HCT116 (cell line): Measurements from ENCODE around the gene PIBF1. TPM values are rescaled to one million over a fixed set of nuclear protein-coding genes. Genes with fewer than 3 reads are reported as not detected.

Experiments
- ATAC-seq: fragments of 200-7000 bp; cut with Tn5 transposase; 2 replicates; pipeline ENCODE4 v1.9.1; 2020; ENCODE audit warnings: mild to moderate bottlenecking, moderate library complexity
- BruUV-seq: library from RNA; stranded (reverse); fragments of 400-500 nt; replicated peaks from 2 replicates; lab custom pipeline; 2021; lab: Mats Ljungman, UMichigan
- CTCF ChIA-PET: fragments of 300-600 bp; sonication (Branson Sonifier 250); formaldehyde crosslinking; loops from one replicate; lab custom pipeline; 2021; ENCODE audit warnings: antibody characterized with exemption; lab: Charles Lee
- POLR2A ChIA-PET: fragments of 300-600, 350-600 bp; sonication (Branson Sonifier 250); formaldehyde crosslinking; loops from one replicate; lab custom pipeline; 2021; ENCODE audit warnings: antibody characterized with exemption; lab: Charles Lee
- RAD21 ChIA-PET, 2 experiments: fragments of 300-600 bp; sonication (Branson Sonifier 250); formaldehyde crosslinking; loops; one replicate each; lab custom pipeline; 2023; ENCODE audit warnings: low total read pairs in 2 of 2; ENCODE audit not compliant: uncharacterized antibody in 2 of 2, unreplicated experiment in 2 of 2, low non-redundant PET in 1 of 2; lab: Charles Lee
- DNase-seq: peaks from one replicate; pipeline ENCODE4 v3.0.0-alpha.2; 2010; ENCODE audit warnings: low read depth, low spot score
- H2AFZ ChIP-seq: fragments of 200-600 bp; shearing (Covaris generic), sonication (generic); 2 replicates; pipeline ENCODE4 v1.6.1; 2017; ENCODE audit warnings: low read depth, mixed run types, mixed read lengths, antibody characterized with exemption, low read length; ENCODE audit not compliant: poor library complexity, severe bottlenecking
- H3K27ac ChIP-seq: 2 replicates; pipeline ENCODE4 v1.5.1; 2012; ENCODE audit warnings: low read depth, low read length
- H3K27me3 ChIP-seq: fragments of 200-600 bp; sonication (generic); 2 replicates; pipeline ENCODE4 v1.6.1; 2016; ENCODE audit warnings: mixed run types, low read length, mixed read lengths; ENCODE audit not compliant: insufficient read depth
- H3K36me3 ChIP-seq, 2 experiments: fragments of 200-500 bp in 1 of 2; fragments of 200-600 bp in 1 of 2; sonication (Bioruptor generic) in 1 of 2; sonication (generic) in 1 of 2; 2 replicates each; pipeline versions ENCODE4 v1.5.1 to v1.6.1; 2014 to 2016; ENCODE audit warnings: low read length in 2 of 2, inconsistent platforms in 1 of 2, mixed read lengths in 1 of 2, mixed run types in 1 of 2; ENCODE audit not compliant: insufficient read depth in 2 of 2, control insufficient read depth in 1 of 2
- H3K4me1 ChIP-seq, 2 experiments: fragments of 200-600 bp in 1 of 2; sonication (generic) in 1 of 2; 2 replicates each; pipeline versions ENCODE4 v1.5.1 to v1.6.1; 2012 to 2017; ENCODE audit warnings: low read length in 2 of 2, inconsistent platforms in 1 of 2, mild to moderate bottlenecking in 1 of 2, mixed read lengths in 1 of 2, mixed run types in 1 of 2, moderate library complexity in 1 of 2; ENCODE audit not compliant: insufficient read depth in 2 of 2, control insufficient read depth in 1 of 2
- H3K4me2 ChIP-seq: fragments of 200-600 bp; sonication (generic); 2 replicates; pipeline ENCODE4 v1.6.1; 2017; ENCODE audit warnings: mixed run types, low read length, mixed read lengths
- H3K4me3 ChIP-seq, 2 experiments: fragments of 200-600 bp in 1 of 2; sonication (generic) in 1 of 2; replicated peaks in 1 of 2; 2 replicates each; pipeline ENCODE4 v1.5.1; 2011 to 2016; ENCODE audit warnings: low read length in 2 of 2, control low read depth in 1 of 2, low read depth in 1 of 2, mild to moderate bottlenecking in 1 of 2, mixed read lengths in 1 of 2, mixed run types in 1 of 2
- H3K79me2 ChIP-seq: fragments of 200-600 bp; sonication (generic); 2 replicates; pipeline ENCODE4 v1.6.1; 2017; ENCODE audit warnings: mild to moderate bottlenecking, mixed run types, low read length, moderate library complexity, mixed read lengths; ENCODE audit not compliant: insufficient read depth
- H3K9ac ChIP-seq: fragments of 200-600 bp; sonication (generic); 2 replicates; pipeline ENCODE4 v1.6.1; 2016; ENCODE audit warnings: low read length, mixed read lengths
- H3K9me2 ChIP-seq: fragments of 200-600 bp; sonication (generic), shearing (Covaris generic); 2 replicates; pipeline ENCODE4 v1.6.1; 2017; ENCODE audit warnings: mixed run types, mild to moderate bottlenecking, moderate library complexity; ENCODE audit not compliant: insufficient read depth
- H3K9me3 ChIP-seq, 2 experiments: fragments of 200-500 bp in 1 of 2; fragments of 200-600 bp in 1 of 2; sonication (Bioruptor generic) in 1 of 2; sonication (generic) in 1 of 2; 2 replicates each; pipeline ENCODE4 v1.6.1; 2014 to 2017; ENCODE audit warnings: low read length in 2 of 2, mixed read lengths in 2 of 2, inconsistent platforms in 1 of 2, low read depth in 1 of 2, mild to moderate bottlenecking in 1 of 2, mixed run types in 1 of 2, moderate library complexity in 1 of 2; ENCODE audit not compliant: control insufficient read depth in 1 of 2, insufficient read depth in 1 of 2
- H4K20me1 ChIP-seq: fragments of 200-600 bp; sonication (generic), shearing (Covaris generic); 2 replicates; pipeline ENCODE4 v1.6.1; 2017; ENCODE audit warnings: mixed run types, mild to moderate bottlenecking, moderate library complexity; ENCODE audit not compliant: insufficient read depth
- CBX3 ChIP-seq: IDR thresholded peaks from 2 replicates; pipeline ENCODE4 v1.6.1; 2012; ENCODE audit warnings: low read depth
- CEBPB ChIP-seq: IDR thresholded peaks from 2 replicates; pipeline ENCODE4 v1.6.1; 2012; ENCODE audit warnings: low read depth
- EZH2phosphoT487 ChIP-seq: fragments of 200-600 bp; IDR thresholded peaks from 2 replicates; pipeline ENCODE4 v1.6.1; 2018; ENCODE audit warnings: antibody characterized with exemption, borderline replicate concordance
- FOSL1 ChIP-seq: IDR thresholded peaks from 2 replicates; pipeline ENCODE4 v1.6.1; 2012; ENCODE audit warnings: low read depth
- JUND ChIP-seq: IDR thresholded peaks from 2 replicates; pipeline ENCODE4 v1.6.1; 2012
- MAX ChIP-seq: IDR thresholded peaks from 2 replicates; pipeline ENCODE4 v1.6.1; 2012
- POLR2A ChIP-seq: IDR thresholded peaks from 2 replicates; pipeline ENCODE4 v1.7.0; 2011; ENCODE audit warnings: borderline replicate concordance; ENCODE audit not compliant: insufficient read depth, insufficient read length; ENCODE audit errors: extremely low read depth
- POLR2AphosphoS5 ChIP-seq: IDR thresholded peaks from 2 replicates; pipeline ENCODE4 v1.6.1; 2011; ENCODE audit warnings: mild to moderate bottlenecking, low read depth, low read length, moderate library complexity
- ZBTB33 ChIP-seq: IDR thresholded peaks from 2 replicates; pipeline ENCODE4 v1.6.1; 2011; ENCODE audit warnings: mild to moderate bottlenecking, low read length, moderate library complexity; ENCODE audit not compliant: insufficient replicate concordance; ENCODE audit errors: extremely low read depth
- ZNF274 ChIP-seq: fragments of 200-500 bp; sonication (Bioruptor generic); IDR thresholded peaks from 2 replicates; pipeline ENCODE4 v1.6.1; 2014; ENCODE audit warnings: mild to moderate bottlenecking, low read depth, low read length, inconsistent platforms
- intact Hi-C: fragments of 100-400 bp; cut with micrococcal nuclease; formaldehyde crosslinking; loops from 2 replicates; pipeline ENCODE4 v1.10.0; 2022
- total RNA-seq: library from RNA; stranded (reverse); gene quantifications from one replicate; pipeline ENCODE4 v1.2.1, GENCODE V29; 2021; ENCODE audit not compliant: unreplicated experiment

The PIBF1 gene
- total RNA-seq, 1 experiment from 2014 or later = 21.1 TPM

GRCh38 chr13:72875233-72875632, 93.3 kb downstream of the PIBF1 start:
- ChIA-PET RAD21 (no interaction called here), POLR2A (no interaction called here), CTCF (no interaction called here)
- H3K27ac ChIP-seq = no peak overlapping the region
- no peak overlapping the region for H3K4me3 ChIP-seq
- intact Hi-C loops = no loop called here
- no peak overlapping the region for H3K9ac ChIP-seq
- no peaks in the 10 kb centered on the region for H3K79me2 ChIP-seq
- H3K27me3 ChIP-seq = no peaks in the 10 kb centered on the region
- ATAC-seq = no peak
- H3K9me3 ChIP-seq = no peaks in the 10 kb centered on the region
- H2AFZ ChIP-seq = no peak overlapping the region
- H3K4me1 ChIP-seq = no peaks in the 10 kb centered on the region
- no peak for DNase-seq
- no TSS peak for BruUV-seq
- H4K20me1 ChIP-seq = no peaks in the 10 kb centered on the region
- H3K36me3 ChIP-seq = no peaks in the 10 kb centered on the region
- H3K9me2 ChIP-seq = no peaks in the 10 kb centered on the region
- TF ChIP-seq FOSL1 (no peak), MAX (no peak), JUND (no peak), CEBPB (no peak), EZH2phosphoT487 (no peak), CBX3 (no peak), POLR2AphosphoS5 (no peak), ZNF274 (no peak), ZBTB33 (no peak), POLR2A (no peak)
- H3K4me2 ChIP-seq = no peak overlapping the region
